Right lobe of liver (tissue), 4 donors: ENCODE results near the gene OSBPL5.
"Not testable (repeated sequence)": the region's sequence is repeated elsewhere in the genome, so short reads cannot be mapped to it uniquely, and the experiment has no call there.

Experiments
- CTCF ChIP-seq, 4 donors: fragments of 200-600 bp in 3 of 4; fragments of 450-650 bp in 1 of 4; IDR thresholded peaks; one replicate each; pipeline versions ENCODE4 v1.5.1 to v1.8.0; 2016 to 2022; ENCODE audit warnings: antibody characterized with exemption in 4 of 4, mild to moderate bottlenecking in 2 of 4
- POLR2A ChIP-seq: fragments of 450-650 bp; IDR thresholded peaks from one replicate; pipeline ENCODE4 v1.6.1; 2017; ENCODE audit warnings: antibody characterized with exemption, mild to moderate bottlenecking
- donor health status: DM: no; HTN: no; CAD: no.
- donor health status: DM: no; HTN: no; CAD: no.
- donor health status: DM: no; HTN: yes; CAD: no.

GRCh38 chr11:3063876-3064275 is 101.2 kb downstream of the OSBPL5 start:
- TF ChIP-seq POLR2A; CTCF (IDR thresholded peaks at IDR 0.05): not testable (repeated sequence)
